ENCODE measurements around the gene HNRNPDL.

The HNRNPDL gene

DNA sequence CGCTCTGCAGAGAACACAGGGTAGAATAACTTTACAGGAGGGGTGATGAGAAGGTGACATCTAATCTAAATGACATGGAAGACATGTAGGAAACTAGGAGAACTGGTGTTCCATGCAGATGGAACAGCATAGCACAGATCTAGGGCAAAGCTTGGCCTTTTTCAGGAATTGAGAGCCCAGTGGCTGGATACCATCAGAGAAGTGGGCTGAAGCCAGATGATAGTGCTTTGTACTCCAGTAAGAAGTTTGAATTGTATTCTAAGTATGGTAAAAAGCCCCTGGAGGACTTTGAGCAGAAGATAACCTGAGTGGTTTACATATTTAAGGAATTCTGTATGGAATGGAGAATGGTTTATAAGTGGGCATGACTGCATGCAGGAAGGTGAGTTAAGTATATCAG is 33.0 kb upstream of the HNRNPDL start:
- Histone ChIP-seq H3K9me3 (ENCODE audit: control insufficient read depth, insufficient read depth, low read length) (no peaks in the 10 kb centered on the region; the same call in 1 of the 2 replicates), H3K79me2 (ENCODE audit: control insufficient read depth, low read length) (no peaks in the 10 kb centered on the region), H4K20me1 (ENCODE audit: control insufficient read depth, insufficient read depth, low read depth, low read length) (no peaks in the 10 kb centered on the region), H3K4me1 (ENCODE audit: control insufficient read depth, low read length) (peaks cover 25% of the 10 kb centered on the region), H3K4me2 (ENCODE audit: low read length) (no peak overlapping the region), H3K9me2 (replicated peaks; ENCODE audit: control insufficient read depth, low read length) (no peaks in the 10 kb centered on the region), H3K36me3 (ENCODE audit: control insufficient read depth, low read length) (peaks cover 70% of the 10 kb centered on the region), H3K4me3 (ENCODE audit: low read length) (no peak overlapping the region), H3K27me3 (ENCODE audit: control insufficient read depth, low read length) (no peaks in the 10 kb centered on the region), H3K27ac (ENCODE audit: low read depth, low read length) (no peak overlapping the region), H3F3A (ENCODE audit: control insufficient read depth, insufficient read depth) (peaks cover 27% of the 10 kb centered on the region)
- TF ChIP-seq EZH2phosphoT487 (IDR thresholded peaks at IDR 0.05; ENCODE audit: borderline replicate concordance, low read length) (no peak), CTCF (IDR thresholded peaks at IDR 0.05; ENCODE audit: low read depth, low read length, poor library complexity, severe bottlenecking) (no peak)

DNA sequence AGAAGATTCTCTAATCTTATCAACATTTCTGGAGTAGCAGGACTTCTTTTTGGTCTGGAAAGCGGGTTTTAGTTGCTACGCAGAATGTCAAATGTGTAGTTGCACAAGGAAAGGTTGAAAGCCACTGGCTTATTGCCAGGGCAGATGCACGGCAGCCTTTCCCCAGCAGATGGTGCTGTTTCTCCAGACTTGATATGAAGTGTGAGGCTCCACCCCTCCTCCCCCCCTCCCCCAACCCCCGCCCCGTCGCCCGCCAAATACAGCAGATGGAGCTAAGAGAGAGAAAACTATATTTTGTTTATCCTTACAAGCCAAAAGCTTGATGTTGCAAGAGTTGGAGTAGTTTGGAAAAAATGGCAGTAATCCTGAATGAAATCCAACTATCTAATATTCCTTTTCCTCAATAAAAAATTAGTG is 32.2 kb upstream of the HNRNPDL start:
- Histone ChIP-seq H3F3A (ENCODE audit: control insufficient read depth, insufficient read depth) (peaks cover 27% of the 10 kb centered on the region), H3K27ac (ENCODE audit: low read depth, low read length) (no peak overlapping the region), H3K79me2 (ENCODE audit: control insufficient read depth, low read length) (no peaks in the 10 kb centered on the region), H4K20me1 (ENCODE audit: control insufficient read depth, insufficient read depth, low read depth, low read length) (no peaks in the 10 kb centered on the region), H3K9me2 (replicated peaks; ENCODE audit: control insufficient read depth, low read length) (no peaks in the 10 kb centered on the region), H3K9me3 (ENCODE audit: control insufficient read depth, insufficient read depth, low read length) (no peaks in the 10 kb centered on the region; the same call in 1 of the 2 replicates), H3K4me3 (ENCODE audit: low read length) (no peak overlapping the region), H3K27me3 (ENCODE audit: control insufficient read depth, low read length) (no peaks in the 10 kb centered on the region), H3K36me3 (ENCODE audit: control insufficient read depth, low read length) (peaks cover 73% of the 10 kb centered on the region), H3K4me1 (ENCODE audit: control insufficient read depth, low read length) (peaks cover 25% of the 10 kb centered on the region), H3K4me2 (ENCODE audit: low read length) (no peak overlapping the region)
- TF ChIP-seq CTCF (IDR thresholded peaks at IDR 0.05; ENCODE audit: low read depth, low read length, poor library complexity, severe bottlenecking) (peak; percentile 60), EZH2phosphoT487 (IDR thresholded peaks at IDR 0.05; ENCODE audit: borderline replicate concordance, low read length) (no peak)

- H3K9me3 ChIP-seq (ENCODE audit: control insufficient read depth, insufficient read depth, low read length), result no peaks in the 10 kb centered on the region
- peaks cover 75% of the 10 kb centered on the region for H3K36me3 ChIP-seq (ENCODE audit: control insufficient read depth, low read length)
- no peaks in the 10 kb centered on the region for H3K9me2 ChIP-seq (replicated peaks; ENCODE audit: control insufficient read depth, low read length)
- H3K4me2 ChIP-seq (ENCODE audit: low read length), result no peak overlapping the region
- peaks cover 27% of the 10 kb centered on the region for H3F3A ChIP-seq (ENCODE audit: control insufficient read depth, insufficient read depth)
- no peaks in the 10 kb centered on the region for H3K79me2 ChIP-seq (ENCODE audit: control insufficient read depth, low read length)
- no peaks in the 10 kb centered on the region for H3K27me3 ChIP-seq (ENCODE audit: control insufficient read depth, low read length)
- H3K4me3 ChIP-seq (ENCODE audit: low read length), result no peak overlapping the region
- peaks cover 25% of the 10 kb centered on the region for H3K4me1 ChIP-seq (ENCODE audit: control insufficient read depth, low read length)
- no peaks in the 10 kb centered on the region for H4K20me1 ChIP-seq (ENCODE audit: control insufficient read depth, insufficient read depth, low read depth, low read length)
- TF ChIP-seq EZH2phosphoT487 (IDR thresholded peaks at IDR 0.05; ENCODE audit: borderline replicate concordance, low read length) (no peak), CTCF (IDR thresholded peaks at IDR 0.05; ENCODE audit: low read depth, low read length, poor library complexity, severe bottlenecking) (no peak)
- no peak overlapping the region for H3K27ac ChIP-seq (ENCODE audit: low read depth, low read length)
These were observed 31.4 kb upstream of the HNRNPDL start for GRCh38 chr4:82461710-82462109.

Measured in DOHH2 (cell line).